GM19023 (cell line): ENCODE measurements around the gene MRPS26.
"Not testable (repeated sequence)": the region's sequence is repeated elsewhere in the genome, so short reads cannot be mapped to it uniquely, and the experiment has no call there.

Experiments used
- ATAC-seq: cut with Tn5 transposase; IDR thresholded peaks from one replicate; pipeline ENCODE4 v1.9.1; 2021; ENCODE audit warnings: mild to moderate bottlenecking, moderate library complexity; ENCODE audit not compliant: unreplicated experiment

Gene MRPS26

DNA sequence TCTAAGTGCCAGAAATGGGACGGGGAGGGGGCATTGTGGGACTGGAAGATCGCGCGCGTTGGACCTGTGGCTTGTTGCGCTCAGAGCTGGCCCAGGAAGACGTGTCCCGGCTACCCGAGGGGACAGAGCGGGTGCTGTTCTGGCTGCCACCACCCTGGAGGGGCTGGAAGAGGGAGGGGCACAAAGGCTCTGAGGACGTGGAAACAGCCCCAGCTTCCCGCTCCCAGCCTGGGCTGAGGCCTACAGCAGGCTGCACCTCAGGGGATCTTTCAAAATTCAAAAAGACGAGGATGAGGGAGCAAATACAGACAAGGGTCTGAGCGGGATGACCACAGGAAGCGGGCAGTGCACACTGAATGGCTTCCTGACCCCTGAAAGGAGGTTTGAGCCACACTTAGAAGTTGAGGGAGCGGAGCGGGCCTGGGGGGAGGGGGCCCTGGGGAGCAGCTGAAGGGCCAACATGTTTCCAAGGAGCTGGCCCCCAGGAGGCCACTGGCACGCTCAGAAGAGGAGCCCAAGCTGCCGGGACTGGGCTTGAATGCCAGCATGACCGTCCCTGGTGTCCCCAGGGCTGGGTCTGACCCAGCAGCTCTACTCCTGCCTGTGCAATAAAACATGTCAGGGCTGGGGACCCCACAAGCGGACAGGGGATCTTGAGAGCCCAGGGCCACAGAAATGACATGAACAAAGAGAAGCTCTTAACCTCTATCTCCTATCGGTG lies 26.8 kb downstream of the MRPS26 start:
- ATAC-seq, result no peak

DNA sequence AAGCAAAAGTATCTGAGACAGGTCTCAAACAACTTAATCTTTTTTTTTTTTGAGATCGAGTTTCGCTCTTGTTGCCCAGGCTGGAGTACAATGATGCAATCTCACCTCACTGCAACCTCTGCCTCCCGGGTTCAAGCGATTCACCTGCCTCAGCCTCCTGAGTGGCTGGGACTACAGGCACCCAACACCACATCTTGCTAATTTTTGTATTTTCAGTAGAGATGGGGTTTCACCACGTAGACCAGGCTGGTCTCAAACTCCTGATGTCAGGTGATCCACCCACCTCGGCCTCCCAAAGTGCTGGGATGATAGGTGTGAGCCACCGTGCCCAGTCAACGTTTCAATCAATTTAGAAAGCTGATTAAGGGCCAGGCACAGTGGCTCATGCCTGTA lies 27.4 kb downstream of the MRPS26 start:
- not testable (repeated sequence) for ATAC-seq

DNA sequence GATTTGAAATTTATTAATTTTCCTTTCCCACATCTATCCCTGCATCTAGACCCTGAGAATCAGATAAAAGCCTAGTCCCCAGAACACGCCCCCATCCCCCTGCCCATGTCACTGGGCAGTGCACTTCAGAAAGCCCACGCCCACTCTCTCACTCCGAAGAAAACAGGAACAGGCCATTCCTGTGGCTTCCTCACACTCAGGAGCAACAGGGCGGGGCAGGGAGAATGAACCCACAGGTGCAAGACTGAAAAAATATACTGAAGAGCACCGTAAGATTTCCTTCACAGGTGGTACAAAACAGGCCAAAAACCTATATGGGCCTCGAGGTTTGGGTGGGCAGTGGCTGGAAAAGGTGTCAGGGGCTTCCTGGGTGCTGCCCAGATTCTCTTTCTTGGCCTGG lies 29.0 kb downstream of the MRPS26 start:
- no peak for ATAC-seq

DNA sequence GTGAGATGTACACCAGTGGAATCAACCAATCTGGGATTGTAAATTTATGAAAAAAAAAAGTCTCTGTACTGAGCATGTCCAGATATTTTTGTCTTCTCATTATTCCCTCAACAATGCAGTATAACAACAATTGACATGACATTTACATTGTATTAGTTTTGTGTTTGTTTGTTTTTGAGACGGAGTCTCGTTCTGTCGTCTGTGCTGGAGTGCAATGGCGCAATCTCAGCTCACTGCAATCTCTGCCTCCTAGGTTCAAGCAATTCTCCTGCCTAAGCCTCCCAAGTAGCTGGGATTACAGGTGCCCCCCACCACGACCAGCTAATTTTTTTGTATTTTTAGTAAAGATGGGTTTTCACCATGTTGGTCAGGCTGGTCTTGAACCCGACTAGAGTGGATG lies 29.5 kb downstream of the MRPS26 start:
- not testable (repeated sequence) for ATAC-seq

DNA sequence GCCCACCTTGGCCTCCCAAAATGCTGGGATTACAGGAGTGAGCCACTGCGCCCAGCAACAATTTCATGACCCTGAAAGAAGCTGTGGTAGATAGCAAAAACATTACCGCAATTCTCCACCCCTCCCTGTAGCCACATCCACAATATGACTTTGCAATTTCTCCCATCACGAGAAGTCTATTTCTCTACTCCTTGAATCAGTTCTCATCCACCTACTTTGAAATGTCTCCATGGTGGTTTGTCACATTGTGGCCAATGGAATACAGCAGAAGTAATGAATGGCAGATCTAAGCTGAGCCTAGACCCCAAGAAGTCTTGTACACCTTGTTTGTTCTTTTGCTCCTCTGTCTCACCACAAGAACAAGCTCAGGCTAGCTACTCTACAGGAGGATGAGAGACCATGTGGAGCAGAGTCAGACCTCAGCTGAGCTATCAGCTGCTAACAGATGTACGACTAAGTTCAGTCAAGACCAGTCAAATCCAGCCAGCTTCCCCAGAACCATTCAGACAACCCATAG lies 31.8 kb downstream of the MRPS26 start:
- ATAC-seq, result no peak

DNA sequence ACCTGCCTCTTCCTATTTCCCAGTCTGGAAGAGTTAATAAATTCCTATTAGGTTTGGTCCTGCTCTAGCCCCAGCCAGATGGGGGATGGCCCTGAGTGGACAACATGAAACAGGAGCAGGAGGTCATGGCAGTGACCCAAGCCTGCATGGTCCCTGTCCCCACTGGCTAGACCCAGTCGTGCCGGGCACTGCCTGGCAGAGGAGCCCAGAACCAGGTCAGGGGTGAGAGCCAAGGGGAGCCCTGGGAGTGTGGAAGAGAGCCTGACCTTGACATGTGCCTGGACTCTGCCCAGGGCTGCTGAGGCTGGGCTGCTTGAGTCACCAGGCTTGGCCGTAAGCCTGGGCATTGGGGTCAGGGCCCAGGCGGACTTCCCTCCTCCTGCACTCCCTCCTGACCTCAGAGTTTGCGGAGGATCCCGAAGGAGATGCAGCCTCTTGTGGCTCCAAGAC lies 35.1 kb downstream of the MRPS26 start:
- no peak for ATAC-seq

DNA sequence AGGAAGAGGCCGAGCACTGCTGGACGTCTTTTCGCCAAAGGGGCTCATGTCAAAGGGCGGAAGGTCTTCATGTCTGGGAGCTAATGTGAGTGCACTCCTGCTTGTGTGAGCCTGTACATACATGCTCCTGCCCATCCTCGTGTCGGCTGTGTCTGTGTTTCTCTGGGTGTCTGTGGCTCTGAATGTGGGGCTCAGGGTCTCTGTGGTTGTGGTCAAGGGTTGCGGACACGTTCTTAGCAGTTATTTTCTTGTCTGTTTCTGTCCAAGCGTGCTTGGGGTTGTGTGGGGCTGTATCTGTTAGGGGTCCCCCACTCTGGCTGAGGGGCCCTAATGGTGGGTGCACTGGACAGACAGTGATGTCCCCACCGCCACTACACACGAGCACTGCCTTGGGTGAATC lies 35.8 kb downstream of the MRPS26 start:
- ATAC-seq, result no peak

DNA sequence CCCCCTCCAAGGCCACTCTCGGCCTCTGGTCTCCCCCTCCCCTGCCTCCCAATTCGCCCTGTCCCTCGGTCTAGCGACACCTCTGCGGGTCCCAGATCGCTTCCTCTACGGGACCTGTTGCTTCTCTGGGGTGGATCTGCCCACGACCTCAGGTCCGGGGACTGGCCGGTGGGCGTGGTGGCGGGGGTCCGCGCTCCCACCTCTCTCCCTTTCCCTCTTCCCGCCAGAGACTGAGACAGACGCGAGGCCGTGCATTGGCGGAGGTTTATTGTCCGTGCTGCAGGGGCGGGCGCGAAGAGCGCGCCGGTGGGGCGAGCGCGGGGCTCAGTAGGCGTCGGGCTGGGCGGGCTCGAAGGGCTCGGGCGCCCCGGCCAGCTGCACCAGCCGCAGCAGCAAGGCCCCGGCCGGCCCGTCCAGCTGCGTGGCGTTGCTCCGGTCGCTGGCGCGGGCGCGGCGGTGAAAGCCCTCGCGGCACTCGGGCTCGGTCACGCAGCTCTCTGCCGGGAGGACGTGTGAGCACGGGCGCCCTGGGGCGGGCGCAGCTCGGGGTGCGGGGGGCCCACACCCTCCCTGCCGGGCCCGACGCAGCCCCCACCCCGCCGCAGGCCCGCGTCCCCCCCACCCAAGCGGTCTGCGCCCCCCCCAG lies 36.6 kb downstream of the MRPS26 start:
- no peak for ATAC-seq

DNA sequence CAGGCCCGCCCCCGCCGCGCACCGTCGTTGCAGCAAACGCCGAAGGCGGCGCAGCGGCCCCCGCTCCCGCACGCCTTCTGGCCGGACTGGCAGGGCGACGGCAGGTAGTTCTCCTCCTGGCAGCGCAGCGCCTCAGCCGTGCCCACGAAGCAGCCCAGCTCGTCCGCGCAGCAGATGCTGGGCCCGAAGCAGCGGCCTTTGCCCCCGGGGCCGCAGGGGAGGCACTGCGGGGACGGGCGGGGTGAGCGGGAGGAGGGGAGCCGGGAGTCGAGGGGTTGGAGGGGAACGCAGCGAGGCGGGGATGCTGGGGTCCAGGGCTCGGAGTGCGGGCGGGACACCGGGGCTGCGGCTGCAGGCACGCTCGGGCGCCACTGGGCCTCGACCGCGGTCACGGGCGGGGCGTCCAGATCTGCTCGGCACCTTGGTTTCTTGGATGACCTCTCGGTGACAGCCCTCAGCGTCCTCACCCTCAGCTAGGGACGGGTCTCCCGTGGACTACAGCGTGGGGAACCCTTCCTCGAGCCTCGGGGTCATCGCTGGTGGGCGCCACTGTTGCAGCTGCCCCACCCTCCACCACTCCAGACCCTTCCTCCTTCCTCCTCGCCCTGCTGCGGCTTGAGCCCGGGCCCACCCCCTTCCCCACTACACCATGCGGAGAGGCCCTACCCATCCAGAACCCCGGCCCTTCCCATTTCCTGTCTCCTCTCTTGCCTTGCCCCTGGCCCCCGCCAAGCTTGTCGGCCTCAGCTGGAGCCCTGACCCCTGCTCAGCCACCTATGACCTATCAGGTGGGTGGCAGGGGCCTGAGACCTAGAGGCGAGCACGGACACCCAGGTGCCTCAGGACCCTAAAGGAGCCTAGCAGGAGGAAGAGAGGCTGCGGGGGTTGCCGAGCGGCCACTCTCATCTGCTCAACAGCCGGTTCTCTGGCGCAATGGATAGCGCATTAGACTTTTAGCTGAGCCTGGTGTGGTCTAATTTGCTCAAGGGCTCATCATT lies 37.4 kb downstream of the MRPS26 start:
- ATAC-seq, result no peak

DNA sequence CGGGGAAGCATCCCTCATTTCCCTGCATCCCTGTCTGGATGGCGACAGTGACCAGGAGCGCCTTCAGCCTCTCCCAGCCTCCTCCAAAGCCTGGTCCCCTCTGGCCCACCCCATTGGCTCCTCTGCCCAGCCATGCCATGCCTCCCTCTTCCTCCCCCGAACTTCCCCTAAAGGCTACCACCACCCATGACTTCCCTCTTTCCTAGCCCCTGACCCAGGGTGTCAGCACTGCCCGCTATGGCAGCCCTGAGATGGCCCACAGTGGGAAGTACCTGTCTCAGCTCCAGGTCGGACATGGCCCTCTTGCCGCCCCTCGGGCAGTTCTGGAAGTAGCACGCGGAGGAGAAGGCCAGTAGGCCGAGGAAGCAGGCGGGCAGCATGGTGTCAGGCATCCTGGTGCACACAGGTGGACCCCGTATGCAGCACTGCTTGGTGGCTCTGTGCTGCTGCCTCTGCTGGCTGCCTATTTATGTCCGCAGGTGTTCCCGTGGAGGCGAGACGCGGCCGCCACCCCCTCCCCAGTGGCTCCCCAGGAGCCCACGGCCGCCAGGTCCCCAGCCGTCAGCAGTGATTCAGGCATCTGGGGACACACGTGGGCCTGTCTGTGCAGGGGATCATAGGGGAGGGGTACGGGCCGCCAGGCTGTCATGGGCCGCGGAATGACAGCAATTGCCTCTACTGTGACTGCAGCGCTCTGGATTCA lies 38.6 kb downstream of the MRPS26 start, which contains the start of gene AVP:
AVP (minus strand) TSS at position 442 of the 703 bp plus-strand sequence; CDS start at position 392, 50 bp downstream.
- ATAC-seq, result no peak

DNA sequence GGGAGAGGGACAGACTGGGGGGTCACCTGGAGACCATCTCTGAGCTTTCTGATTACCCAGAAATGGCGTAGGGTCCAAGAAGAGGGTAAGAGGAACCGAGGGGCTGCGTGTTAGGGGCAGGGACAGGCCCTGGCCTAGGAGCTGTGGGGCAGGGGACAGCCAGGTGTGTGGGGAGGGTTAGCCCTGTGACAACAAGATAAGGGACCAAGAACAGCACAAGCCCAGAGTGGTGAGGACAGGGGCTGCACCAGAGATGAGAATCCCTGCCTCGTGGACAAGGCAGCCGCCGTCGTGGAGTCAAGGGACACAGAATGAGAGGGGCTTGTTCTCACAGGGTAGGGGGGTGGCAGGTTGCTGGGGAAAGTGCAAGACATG lies 39.1 kb downstream of the MRPS26 start:
- no peak for ATAC-seq

DNA sequence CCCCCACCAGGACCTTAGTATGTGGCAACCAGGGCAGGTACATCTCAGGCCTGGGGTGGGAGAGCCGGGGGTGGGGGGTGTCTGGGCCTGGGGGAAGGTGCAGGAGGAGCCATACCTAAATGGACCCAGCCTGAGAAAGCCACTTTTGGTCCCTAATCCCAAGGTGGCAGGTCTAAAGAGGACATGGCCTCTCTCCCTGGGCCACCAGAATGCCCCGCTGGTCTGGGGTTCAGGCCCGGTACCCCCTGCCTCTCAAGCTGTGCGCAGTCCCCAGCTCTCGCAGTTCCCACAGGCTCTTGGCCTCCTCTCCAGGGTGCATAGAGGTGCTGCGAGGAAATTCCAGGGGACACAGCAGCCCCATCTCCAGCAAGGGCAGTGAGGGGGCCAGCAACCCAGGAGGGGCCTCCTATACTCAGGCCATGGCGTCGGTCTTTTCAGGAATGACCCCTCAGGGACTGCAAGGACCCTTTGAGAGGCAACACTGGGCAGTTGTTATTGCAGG lies 39.8 kb downstream of the MRPS26 start:
- ATAC-seq, result no peak

DNA sequence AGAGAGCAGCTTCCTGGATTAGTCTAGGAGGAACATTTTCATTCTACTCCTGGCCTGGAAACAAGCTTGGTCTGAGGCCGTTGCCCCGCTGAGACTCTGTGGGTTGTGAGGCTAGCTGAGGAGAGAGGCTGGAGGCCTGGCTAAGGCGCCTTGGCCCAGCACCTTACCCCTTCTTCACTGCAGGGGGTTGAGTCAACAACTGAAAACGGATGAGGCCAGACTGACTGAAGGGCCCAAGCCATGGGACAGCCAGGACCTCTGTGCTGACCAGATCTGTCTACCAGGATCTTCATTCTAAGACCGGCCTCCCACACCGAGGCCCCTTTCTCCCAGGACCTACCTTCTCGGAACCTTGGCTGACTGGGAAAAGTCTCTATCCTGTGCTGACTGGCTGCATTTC lies 42.2 kb downstream of the MRPS26 start:
- ATAC-seq, result no peak

DNA sequence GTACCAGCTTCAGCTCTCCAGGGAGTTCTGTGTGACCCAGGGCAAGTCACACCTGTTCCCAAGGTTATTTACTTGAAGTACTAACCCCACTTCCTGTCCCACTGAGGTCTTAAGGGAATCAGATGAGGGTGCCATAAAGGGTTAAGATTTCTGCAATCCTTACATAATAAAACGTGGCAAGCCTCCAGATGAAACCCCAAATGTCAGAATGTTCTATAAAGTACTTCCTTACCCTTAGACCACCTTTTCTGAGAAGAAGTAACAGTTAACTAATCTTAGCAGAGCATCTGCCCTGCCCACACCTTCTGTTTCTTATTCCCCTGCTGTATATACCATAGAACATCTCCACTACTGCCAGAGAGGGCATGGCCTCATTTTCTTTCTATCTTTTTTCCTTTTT lies 44.7 kb downstream of the MRPS26 start:
- ATAC-seq, result no peak

DNA sequence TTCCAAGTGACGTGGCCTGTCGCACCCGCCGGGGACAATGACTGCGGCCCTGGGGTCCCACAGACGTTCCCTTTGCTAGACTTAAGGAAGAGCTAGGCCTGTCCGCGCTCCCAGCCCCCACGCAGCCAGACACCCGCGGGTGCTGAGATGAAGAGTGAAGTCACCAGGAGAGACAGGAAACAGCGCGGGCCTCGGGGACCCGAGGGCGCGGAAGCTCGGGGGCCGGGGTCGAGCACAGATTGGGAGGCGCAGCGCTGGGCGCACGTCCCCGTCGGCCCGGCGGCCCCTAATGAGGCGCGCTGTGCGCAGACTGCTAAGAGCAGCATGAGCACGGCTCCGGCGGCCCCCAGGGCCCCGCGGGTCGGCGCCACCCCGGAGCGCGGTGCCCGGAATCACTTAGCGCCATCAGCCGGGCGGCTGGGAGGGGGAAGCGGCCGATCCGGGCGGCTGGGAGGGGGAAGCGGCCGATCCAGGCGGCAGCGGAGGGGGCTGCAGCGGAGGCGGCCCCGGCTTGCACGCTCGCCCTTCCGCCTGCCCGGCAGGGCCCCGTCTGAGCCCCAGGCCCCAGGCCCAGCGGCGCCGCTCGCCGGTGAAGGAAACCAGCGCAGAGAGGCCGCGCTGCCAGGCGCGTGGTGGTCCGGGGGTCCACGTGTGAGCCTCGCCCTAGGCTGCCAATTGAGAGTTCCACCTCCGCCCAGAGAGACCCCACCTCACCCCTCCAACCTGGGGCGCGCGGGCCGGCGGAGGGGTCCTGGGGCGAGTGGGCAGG lies 46.9 kb downstream of the MRPS26 start:
- no peak for ATAC-seq

DNA sequence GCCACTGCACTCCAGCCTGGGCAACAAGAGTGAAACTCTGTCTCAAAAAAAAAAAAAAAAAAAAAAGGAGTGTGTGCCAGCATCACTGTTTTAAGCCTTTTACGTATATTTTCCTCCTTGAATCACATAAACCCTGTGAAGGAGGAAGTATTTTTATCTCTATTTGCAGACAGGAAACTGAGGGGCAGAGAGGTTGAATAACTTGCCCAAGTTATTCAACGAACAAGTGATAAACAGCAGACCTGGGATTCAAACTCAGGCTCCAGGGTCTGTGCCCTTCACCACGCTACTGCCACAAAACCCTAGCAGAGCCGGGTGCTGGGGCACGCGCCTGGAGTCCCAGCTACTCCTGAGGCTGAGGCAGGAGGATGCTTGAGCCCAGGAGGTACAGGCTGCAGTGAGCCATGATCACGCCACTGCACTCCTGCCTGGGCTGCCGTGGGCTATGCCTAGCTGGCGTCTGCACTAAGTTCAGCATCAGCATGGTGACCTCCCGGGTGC lies 48.1 kb downstream of the MRPS26 start:
- no peak for ATAC-seq

DNA sequence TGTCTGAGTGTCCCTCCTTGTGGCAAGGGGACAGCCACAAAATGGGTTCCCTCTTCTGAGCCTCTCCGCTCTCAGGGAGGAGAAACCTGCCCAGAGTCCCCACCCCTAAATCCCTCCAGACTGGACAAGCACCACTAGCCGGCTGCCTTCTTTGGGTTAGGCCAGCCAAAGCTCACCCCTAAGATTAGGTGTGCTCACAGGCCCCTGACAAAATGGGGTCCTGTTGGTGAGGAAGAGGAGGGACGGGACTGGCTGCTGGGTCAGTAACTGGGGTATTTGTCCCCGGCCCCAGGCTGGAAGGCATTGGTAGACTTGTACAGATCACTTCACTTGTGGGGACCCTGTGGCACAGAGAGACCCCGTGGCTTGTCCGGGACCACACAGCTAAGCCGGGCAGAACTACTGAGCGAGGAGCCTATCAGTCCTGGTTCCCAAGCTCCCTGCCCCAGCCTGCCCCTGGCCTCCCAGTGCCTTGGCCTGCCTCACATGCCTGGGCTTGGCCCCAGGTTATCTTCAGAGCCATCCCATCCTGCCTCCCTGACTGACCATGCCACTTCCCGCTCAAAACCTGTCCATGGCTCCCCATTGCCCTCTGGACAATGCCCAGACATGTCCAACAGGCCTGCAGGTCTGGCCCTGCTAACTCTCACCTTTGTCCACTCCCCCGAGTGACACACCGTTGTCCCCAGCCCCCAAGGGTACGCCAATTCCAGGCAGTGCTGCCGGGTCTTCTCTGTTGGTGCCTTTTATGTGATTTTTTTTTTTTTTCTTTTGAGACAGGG lies 49.2 kb downstream of the MRPS26 start:
- ATAC-seq, result no peak
